Stimulated activated naive CD4-positive, alpha-beta T cell (primary cell): ENCODE measurements around the gene REV3L.
"Not testable (repeated sequence)": the region's sequence is repeated elsewhere in the genome, so short reads cannot be mapped to it uniquely, and the experiment has no call there.

Experiments
- DNase-seq, 6 experiments: peaks; one replicate each; lab custom pipeline; 2025; lab: John Stamatoyannopoulos, UW

Gene REV3L

GRCh38 chr6:111379302-111379701 is 103.7 kb downstream of the REV3L start:
- no peak for DNase-seq

GRCh38 chr6:111377558-111378120 is 105.4 kb downstream of the REV3L start:
- no peak for DNase-seq

GRCh38 chr6:111367393-111368088 is 115.5 kb downstream of the REV3L start:
- no peak for DNase-seq

GRCh38 chr6:111361648-111362047 is 121.4 kb downstream of the REV3L start:
- DNase-seq = no peak

- no peak for DNase-seq
These were observed 124.6 kb downstream of the REV3L start for GRCh38 chr6:111358454-111358853.

GRCh38 chr6:111357705-111358104 is 125.3 kb downstream of the REV3L start:
- DNase-seq = no peak

- no peak for DNase-seq
These were observed 126.5 kb downstream of the REV3L start for GRCh38 chr6:111356551-111356950.

GRCh38 chr6:111354758-111355555 is 128.1 kb downstream of the REV3L start:
- DNase-seq = no peak

GRCh38 chr6:111353912-111354462 is 129.0 kb downstream of the REV3L start:
- DNase-seq = no peak

GRCh38 chr6:111347589-111347988 is 135.4 kb downstream of the REV3L start:
- no peak for DNase-seq

- DNase-seq = no peak
These were observed 140.1 kb downstream of the REV3L start for GRCh38 chr6:111342913-111343312.

- DNase-seq = no peak
These were observed 143.7 kb downstream of the REV3L start for GRCh38 chr6:111339294-111339693.

GRCh38 chr6:111338843-111339242 is 144.2 kb downstream of the REV3L start:
- DNase-seq = no peak

- no peak for DNase-seq
These were observed 145.2 kb downstream of the REV3L start for GRCh38 chr6:111337829-111338236.

GRCh38 chr6:111329882-111330633 is 153.0 kb downstream of the REV3L start:
- DNase-seq = no peak

- DNase-seq = no peak
These were observed 156.5 kb downstream of the REV3L start for GRCh38 chr6:111326563-111326962.

- DNase-seq = no peak
These were observed 160.9 kb downstream of the REV3L start for GRCh38 chr6:111322145-111322544.

GRCh38 chr6:111307950-111308349 is 175.1 kb downstream of the REV3L start:
- not testable (repeated sequence) for DNase-seq

- DNase-seq = no peak
These were observed 175.7 kb downstream of the REV3L start for GRCh38 chr6:111307275-111307858.

GRCh38 chr6:111306104-111306888 is 176.7 kb downstream of the REV3L start:
- DNase-seq = no peak

- DNase-seq = no peak
These were observed 181.1 kb downstream of the REV3L start for GRCh38 chr6:111301946-111302345.
